HG03460 (cell line): ENCODE data around the gene RGS6.

Experiments used
- ATAC-seq: cut with Tn5 transposase; IDR thresholded peaks from one replicate; pipeline ENCODE4 v1.9.1; 2021; ENCODE audit not compliant: unreplicated experiment

RGS6 gene

DNA sequence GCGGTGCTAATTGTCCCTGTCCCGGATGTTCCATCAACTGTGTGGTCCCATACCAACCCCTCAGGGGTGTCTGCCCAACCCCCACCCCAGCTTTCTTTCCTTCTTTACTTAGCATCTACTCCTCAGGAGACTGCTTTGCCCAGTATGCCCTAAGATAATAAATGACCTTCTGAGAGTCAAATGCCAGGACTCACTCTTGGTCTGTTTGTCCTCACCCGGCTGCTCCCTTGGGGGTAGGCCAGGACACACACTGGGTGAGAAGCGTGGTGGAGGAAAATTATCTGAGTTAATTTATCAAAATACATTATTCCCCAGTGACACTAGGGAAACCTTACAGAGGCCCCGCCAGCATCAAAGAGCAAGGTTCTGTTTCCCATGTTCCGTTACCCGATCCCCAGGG lies 457.0 kb downstream of the RGS6 start:
- ATAC-seq, result no peak

DNA sequence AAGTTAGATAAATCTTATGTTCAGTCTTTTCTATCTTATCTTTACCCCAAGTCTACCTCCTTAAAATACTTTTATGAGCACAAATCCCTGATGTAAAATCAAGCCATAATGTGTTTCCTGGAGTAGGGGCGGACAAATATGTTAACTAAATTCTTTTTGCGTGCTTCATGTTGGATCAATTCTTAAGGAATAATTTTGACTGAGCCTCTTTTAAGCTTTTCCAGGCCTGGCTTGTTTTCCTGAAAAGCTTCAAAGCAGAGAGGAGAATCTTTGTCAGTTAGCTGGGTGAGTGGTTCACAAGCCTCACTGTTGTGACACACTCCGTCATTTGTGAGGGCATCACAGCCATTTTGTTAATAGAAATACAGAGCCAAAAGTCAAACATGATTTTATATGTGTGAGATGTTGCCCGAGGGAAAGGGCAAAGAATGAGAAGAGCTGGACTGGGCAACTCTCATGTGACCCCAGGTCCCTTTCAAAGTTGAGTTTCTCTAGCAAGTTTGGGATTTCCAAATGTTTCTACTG lies 468.9 kb downstream of the RGS6 start:
- ATAC-seq, result no peak

DNA sequence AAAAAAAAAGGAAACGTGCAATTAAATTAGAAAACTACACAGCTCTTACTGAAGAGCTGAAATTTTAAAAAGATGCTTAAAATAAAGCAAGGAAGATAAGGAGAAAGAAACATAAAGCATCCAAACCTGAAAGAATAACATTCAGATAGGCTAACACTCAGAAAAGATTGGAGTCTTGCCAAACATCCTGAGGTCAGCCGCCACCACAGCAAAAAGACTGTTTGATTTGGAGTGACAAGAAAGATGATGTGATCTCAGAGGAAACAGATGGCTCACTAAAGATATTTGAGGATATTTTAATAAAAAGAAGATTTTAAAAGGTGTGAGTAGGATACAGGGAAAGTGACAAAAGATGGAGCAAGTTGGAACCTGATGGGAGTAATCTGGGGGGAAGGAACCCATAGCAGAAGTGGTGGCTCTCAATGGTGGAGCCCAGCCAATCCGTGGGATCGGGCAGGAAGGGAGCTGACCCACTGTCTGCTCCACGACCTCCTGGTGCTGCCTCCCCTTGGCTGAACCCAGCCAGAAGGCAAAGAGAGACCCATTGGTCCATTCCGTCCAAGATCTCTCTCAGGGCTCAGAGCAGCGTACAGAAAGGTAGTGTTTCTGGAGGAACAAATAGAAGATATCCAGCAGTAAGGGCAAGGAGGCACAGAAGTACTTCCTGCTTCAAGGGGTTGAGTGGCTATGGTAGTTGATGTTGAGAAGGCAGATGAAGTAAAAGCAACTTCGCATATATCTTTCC lies 469.6 kb downstream of the RGS6 start:
- ATAC-seq, result no peak

DNA sequence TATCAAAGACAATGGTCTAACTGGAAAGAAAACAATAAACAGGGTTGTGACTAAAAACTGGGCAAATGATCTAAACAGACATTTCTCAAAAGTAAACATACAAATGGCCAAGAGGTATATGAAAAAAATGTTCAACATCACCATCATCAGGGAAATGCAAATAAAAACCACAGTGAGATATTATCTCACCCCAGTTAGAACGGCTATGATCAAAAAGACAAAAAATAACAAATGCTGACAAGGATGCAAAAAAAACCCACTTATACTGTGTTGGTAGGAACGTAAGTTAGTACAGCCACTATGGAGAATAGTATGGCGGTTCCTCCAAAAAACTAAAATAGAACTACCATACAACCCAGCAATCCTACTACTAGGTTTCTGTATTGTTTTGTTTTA lies 470.1 kb downstream of the RGS6 start:
- no peak for ATAC-seq

DNA sequence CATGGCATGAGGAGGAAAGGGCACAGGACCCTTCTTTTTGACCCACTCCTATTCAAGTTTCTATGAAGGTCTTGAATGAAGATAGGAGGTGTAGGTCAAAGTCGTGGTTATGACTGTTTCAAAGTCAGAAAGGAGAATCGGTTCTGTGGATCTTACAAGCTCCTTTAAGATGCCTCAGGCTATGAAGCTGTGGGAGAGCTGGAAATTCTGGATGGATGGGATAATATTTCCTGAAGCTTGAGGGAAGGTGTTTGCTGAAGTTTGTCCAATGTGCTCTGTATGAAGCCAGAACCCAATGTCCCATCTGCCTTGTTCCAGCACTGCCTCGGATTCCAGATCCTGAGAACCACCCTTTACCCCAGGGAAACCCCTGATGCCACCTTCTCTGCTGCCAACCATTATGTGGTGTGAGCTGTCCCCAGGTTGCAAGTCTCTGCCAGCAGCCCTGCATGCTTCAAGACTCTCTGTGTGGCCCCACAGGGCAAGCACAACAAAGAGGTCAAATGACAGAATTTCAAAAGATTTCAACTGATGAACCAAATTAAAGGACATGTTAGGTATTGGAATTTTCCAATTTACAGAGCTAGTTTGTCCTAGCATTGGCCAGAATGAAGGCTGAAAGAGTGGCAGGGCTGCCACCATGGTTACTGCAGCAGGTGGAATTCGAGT lies 472.0 kb downstream of the RGS6 start:
- ATAC-seq, result no peak

DNA sequence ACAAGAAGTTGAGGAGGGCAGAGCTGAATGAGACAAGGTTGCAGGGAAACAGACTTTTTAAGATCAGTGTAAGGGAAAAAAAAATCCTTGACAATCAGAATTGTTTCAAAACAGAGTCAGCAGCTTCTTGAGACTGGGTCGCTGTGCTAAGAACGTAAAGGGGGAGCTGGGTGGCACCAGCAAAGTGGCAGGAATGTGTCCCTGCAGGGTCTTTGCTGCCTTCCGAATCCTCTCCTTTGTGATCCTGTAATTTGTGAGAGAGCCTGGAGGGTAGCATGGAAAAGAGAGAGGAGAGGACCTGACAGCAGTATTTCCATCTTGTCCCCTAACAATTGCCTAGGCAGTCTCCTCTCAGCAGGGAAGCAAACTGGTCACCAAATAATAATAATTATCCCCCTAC lies 472.8 kb downstream of the RGS6 start:
- ATAC-seq, result no peak

DNA sequence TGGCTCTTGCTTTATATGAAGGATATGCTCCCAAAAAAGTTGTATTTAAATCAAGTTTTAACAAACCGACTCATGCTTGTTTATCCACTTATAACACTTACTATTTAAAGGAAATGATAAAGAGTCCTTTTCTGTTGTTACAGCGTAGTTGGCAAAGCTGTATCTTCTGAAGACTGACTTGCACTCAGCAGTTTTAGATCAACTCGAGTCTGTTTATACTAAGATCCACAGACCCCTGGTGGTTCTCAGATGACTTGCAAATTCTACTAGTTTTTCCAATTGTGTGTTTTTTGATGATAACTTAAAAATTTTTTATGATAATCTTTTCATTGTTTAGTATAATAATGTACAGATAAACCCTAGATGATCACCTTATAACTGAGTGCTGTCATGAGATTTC lies 475.8 kb downstream of the RGS6 start:
- no peak for ATAC-seq

DNA sequence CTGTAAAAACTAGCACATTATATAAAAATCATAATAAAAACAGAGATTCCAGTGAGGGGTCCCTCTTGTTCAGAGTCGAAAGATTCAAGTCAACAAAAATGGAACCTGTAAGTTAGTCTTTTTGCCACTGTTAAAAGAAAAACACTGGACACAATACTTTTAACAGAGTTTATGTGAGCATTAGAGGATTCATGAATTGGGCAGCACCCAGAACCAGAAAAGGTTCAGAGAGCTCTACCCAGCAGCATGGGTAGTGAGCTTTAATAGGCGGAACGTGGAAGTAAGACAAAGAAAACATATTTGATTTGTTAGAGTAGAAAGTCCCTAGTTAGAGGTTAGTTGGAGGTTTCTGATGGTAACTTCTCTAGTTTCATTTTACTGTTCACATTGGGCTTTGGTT lies 476.8 kb downstream of the RGS6 start:
- ATAC-seq, result no peak

DNA sequence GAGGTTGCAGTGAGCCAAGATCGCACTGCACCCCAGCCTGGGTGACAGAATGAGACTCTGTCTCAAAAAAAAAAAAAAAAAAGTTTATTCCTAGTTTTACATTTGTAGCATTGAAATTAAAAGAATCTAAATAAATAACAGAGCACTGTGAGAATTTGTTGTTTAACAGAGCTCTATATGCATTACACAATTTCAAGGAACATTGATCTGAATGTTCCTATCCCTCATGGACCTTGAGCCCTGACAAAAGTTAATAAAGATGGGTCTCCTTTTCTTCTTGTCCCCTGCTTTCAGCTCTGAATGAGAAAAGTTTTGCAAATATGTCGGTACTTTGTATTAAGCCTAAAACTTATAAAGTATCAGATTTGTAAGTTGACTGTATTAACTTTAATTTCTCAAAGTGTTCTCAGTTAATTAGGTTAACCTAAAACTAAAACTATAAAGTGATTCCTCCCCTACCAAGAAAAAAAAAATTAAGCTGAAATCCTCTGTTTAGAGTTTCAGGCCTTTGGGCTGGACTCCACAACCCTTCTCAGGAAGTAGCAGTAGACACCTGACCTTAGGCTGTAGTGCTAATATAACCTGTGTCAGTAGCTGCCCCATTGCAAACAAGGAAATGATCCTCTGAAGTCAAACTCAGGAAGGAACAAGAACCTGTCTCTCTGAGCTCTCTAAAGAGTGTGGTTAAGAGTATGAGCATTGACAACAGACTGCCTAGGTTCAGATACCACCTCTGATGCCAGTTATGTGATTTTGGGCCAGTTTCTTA lies 484.0 kb downstream of the RGS6 start:
- ATAC-seq, result no peak

DNA sequence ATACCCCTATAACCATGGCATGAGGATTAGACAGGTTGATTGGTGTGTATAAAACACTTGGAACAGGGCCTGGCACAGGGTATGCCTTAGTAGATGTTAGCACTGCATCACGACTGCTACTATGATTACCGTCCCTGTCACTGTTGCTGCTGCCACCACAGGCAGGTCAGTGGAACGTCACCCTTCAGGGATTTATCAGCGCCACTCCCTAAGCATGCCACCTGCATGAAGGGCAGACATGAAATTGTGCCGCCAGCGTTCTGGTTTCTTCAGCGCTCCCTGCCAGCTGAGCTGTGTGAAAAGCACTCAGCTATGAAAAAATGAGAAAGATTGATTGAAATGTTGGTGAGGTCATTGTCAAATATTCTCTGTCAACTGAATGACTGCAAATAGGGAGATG lies 484.7 kb downstream of the RGS6 start:
- ATAC-seq, result no peak

DNA sequence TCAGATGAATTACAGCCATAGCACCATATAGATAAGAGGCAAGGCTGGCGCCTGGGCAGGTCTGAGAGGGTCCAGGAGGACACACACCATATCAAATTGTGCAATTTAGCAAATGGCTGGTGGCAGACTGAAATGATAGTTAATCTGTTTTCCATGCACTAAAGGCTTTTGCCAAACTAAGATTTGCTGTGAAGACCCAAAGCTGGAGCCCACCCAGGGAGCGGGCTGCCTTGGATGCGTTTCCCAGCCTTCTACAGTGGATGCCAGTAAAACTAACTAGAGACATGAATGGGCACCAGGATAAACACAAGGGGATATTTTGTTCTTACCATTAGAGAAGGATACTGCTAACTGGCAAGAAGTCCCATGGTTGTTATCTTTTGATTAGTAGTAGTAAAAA lies 486.6 kb downstream of the RGS6 start:
- no peak for ATAC-seq

DNA sequence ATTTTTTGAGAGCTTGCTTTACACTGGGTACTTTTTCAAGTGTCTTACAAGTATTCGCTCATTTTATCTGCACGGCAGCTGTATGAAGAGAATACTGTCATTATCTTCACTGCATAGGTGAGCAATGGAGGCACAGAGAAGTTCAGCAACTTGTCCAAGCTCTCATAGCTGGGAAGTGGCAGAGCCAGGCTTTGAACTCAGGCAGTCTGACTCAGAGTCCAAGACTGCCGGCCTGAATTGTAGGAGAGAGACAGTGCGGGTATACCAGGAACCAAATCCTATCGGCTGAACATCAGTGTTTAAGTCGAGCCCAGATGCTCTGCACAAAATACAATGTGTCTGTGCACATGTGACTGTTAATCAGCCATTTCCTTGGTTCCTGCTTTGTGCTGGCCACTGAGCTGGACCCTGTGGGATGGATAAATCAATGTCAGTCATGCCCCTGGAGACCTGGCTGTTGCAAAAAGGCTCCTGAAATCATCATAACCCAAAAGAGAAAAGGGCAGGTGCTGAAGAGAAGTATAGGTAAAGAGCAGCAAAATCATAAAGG lies 487.1 kb downstream of the RGS6 start:
- no peak for ATAC-seq

DNA sequence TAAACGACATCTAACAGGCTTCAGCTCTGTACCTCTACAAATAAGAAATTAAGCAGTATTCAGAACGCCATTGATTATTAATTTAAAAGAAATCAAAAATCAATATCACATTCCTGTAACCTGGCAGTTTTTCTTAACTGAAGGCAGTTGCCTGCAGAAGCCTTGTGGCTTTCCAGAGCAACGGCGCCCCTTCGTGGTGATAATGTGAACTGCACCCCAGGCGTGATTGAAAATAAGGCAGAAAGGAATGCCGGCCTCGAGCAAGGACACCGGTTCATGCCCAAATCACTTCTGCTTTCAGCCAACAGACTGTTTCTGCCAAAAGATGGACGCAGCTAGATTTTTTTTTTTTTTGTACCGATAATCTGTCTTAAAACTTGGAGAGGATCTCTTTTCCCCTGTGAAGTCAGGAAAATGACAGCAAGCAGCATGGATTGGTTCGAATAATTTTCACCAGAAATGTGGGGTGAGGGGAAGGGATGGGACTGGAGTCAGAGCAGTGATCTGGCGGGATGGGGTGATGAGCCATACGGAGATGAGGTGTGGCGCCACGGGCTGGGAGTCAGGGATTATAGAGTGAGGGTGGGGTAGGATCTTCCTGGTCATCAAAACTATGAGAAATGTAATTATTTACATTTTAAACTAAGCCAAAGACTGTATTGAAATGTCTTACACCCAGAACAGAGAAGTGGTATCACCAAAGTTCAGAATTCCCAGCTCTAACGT lies 488.7 kb downstream of the RGS6 start:
- no peak for ATAC-seq

DNA sequence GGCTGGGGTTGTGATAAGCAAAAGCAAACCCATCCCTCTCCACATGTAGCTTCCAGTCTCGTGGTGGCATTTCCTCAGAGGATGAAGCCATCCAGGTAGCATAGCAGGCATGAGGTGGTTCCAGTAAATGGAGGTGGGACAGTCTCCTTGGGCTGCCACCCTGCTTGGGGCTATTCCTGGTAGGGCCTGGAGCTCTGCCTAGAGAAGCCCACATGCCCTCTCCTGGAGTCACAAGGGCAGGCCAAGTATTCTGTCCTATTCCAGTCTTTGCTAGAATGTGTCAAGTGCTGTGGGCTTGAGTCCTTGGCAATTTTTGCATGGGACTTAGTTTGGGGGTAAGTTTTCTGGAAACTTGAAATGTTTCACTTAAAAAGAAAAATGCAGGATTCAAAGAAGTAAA lies 491.7 kb downstream of the RGS6 start:
- no peak for ATAC-seq

DNA sequence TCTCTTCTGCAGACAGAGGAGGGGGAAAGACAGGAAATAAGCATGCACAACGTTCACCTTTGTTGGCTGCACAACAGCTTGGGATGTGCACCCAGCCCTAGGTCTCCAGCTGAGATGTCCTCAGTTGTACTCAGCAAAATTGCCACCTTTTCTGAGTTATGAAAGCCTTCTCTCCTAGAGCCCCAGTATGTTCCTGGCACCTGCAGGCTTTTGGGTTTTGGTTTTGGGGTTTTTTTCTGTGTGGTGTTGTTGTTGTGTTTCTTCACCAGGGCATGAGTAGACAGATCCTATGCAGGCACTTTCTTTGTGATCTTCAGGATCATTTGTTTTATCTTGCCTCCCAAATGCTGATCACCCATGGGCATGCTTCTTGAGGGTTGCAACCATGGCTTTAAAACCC lies 498.2 kb downstream of the RGS6 start:
- no peak for ATAC-seq

DNA sequence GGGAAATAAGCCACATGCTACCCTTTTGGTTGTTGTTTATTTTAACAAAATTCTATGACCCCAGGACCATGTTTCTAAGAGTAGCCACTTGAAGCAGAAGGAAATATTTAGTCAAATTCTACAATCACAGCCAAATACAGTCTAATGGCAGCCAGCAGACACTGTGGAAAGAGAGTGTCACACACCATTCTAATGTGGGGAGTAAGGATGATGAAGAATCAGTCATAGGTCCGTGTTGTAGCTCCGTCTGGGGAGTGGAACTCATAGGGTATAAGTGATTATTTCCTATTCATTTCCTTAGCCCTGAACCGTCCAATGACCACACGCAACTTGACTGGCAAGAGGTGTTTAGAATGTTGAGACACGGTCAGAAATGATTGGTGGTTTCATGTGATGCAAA lies 500.5 kb downstream of the RGS6 start:
- ATAC-seq, result no peak

DNA sequence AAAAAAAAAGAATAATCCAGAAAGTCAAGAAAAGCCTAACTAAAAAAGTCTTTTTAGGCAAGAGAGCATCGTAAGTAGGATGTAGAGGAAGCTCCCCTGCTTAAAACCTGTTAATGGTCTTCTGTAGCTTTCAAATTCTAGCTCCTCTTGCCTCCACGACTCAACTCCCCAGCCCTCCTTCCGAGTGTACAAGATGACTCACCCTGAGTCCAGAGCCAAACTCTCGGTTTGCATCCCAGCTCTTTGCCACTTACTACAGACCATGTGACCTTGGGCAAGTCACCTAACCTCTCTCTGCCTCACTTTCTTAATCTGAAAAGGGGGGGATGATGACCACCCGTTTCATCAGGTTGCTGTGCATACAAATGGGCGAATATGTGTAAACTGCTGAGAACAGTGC lies 501.3 kb downstream of the RGS6 start:
- ATAC-seq, result no peak

DNA sequence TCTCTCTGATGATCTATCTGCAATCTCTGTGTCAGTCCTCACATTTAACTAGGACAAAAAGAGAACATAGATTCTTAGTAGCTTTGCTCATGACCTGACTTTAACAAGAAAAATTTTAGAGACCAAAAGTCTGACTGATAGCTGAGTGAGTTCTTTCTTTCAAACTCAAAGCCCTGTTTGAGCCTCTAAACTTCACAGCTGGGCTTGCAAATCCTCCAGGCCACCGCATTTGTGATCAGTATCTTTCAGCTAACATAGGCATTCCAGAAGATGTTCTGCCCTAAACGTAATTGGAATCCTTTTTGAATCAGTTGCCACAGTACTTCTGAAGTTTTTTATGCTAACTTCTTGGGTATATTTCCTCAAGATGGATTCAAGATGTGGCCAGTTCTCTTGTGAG lies 502.6 kb downstream of the RGS6 start:
- no peak for ATAC-seq

DNA sequence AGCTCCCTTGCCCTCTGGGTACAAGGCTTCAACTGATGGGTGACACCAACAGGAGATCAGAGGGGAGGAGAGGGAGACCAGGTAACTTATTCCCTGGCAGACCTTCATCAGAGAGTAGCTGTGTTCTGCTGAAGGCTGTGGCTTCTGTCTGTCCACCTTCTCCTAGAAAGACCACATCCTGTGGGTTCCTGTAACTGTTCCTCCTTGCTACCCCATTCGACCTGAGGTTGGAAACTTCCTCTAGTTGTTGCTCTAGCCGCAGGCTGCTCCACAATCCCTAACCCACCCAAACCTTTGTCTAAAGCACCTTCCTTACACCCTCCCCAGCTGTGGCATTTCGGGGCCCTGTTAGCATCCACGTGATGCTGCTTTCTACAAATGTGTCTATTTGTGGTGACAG lies 507.5 kb downstream of the RGS6 start:
- ATAC-seq, result no peak

DNA sequence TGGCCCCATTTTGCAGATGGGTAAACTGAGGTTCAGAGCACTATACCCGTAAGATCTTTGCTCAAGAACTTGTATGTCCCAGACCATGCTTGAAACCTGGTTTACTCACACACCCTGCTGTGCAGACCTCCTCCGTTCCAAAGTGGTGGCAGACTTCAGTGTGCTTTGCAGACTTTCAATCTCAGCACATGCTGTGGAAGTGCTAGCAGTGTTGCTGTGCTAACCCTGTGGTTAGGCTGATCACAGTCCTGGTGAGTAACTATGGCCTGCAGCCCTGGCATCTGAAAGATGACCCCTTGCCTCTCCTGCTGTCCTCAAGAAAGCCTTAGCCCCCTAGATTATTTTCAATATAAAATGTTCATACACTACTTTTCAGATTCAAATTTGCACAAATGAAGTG lies 511.0 kb downstream of the RGS6 start:
- ATAC-seq, result no peak

DNA sequence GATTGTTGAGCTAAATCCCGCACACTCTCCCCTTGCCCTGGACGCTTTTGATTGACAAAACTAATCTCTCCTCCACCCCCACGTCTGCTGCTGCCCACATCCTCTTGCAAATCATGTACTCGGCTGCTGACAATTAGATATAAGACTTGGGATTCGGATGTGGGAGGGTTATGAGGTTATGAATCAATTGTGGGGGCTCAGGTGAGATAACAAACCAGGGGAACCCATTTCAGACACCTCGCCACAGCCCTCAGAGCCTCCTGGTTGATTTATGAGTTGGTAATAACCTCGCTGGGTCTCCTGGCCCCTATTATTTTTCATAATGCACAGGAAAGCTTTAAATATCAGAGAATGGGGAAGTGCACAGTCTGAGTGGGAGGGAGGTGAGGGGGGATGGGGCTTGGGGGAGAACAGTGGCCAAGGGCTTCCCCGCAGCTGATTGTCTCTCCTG lies 511.8 kb downstream of the RGS6 start:
- no peak for ATAC-seq
